Osteocyte (in vitro differentiated cells): Measurements from ENCODE around the gene LZTS2. TPM values are rescaled to one million over a fixed set of nuclear protein-coding genes. Genes with fewer than 3 reads are reported as not detected.
"Not testable (repeated sequence)": the region's sequence is repeated elsewhere in the genome, so short reads cannot be mapped to it uniquely, and the experiment has no call there.

ENCODE experiments used
- DNase-seq: peaks from one replicate; pipeline ENCODE4 v3.0.0; 2021; ENCODE audit warnings: mixed read lengths; ENCODE audit not compliant: unreplicated experiment; ENCODE audit errors: extremely low spot score
- H3K27ac Mint-ChIP-seq: one replicate; pipeline ENCODE4 v1.8.0; 2021; ENCODE audit warnings: mild to moderate bottlenecking, mixed read lengths; ENCODE audit not compliant: unreplicated experiment
- H3K27me3 Mint-ChIP-seq: one replicate; pipeline ENCODE4 v1.8.0; 2021; ENCODE audit warnings: mixed read lengths; ENCODE audit not compliant: unreplicated experiment
- H3K36me3 Mint-ChIP-seq: one replicate; pipeline ENCODE4 v1.8.0; 2021; ENCODE audit warnings: mixed read lengths; ENCODE audit not compliant: unreplicated experiment
- H3K4me1 Mint-ChIP-seq: one replicate; pipeline ENCODE4 v1.8.0; 2021; ENCODE audit warnings: mixed read lengths; ENCODE audit not compliant: unreplicated experiment
- H3K4me3 Mint-ChIP-seq: one replicate; pipeline ENCODE4 v1.8.0; 2021; ENCODE audit warnings: mild to moderate bottlenecking, moderate library complexity, mixed read lengths; ENCODE audit not compliant: unreplicated experiment
- H3K9me3 Mint-ChIP-seq: one replicate; pipeline ENCODE4 v1.8.0; 2021; ENCODE audit warnings: mixed read lengths; ENCODE audit not compliant: unreplicated experiment
- total RNA-seq: library from RNA; stranded (reverse); gene quantifications from 2 replicates; pipeline ENCODE4 v1.2.1, GENCODE V29; 2021
- TF ChIP-seq, protein P1 (sequence below): fragments of 200-600 bp; sonication (generic); IDR thresholded peaks from 2 replicates; pipeline ENCODE4 v1.5.0; 2021; ENCODE audit warnings: antibody characterized with exemption, mild to moderate bottlenecking, moderate library complexity

LZTS2 gene
- total RNA-seq, 1 donor from 2014 or later, result 72.1 TPM

DNA sequence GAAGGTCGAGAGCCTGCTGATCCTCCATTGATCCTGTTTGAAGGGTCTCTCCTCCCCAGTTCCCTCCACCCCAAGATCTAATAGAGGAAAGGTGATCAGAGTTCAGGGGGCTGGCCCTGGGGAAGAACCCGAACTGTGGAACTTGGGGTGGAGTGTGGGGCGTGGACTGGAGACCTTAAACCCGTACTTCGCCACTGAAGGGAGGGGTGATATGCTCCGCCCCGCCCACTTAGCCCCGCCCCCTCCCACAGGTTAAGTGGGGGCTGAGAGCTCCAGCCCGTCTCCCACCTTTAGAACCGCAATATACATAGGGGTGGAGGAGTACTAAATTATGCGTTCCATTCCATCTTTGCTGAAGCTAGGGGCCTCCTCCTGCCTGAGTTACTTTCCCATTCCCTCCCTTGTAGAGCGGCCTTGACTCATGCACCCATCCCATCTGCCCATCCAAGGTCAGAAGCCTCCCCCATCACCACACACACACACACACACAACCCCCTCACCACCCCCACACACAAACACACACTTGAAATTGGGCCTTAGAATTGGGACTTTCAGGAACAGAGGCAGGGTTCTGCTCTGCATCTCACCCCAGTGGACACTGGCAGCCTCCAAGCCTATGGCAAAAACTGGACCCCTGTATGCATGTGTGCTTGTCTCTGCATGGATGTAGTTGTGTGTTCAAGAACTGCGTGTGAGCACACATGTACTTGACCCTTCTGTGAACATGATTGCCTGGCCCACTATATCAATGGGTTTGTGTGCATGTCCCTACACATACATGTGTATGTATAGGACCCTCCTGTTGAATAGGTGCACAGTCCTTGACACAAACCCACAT lies 29.3 kb upstream of the LZTS2 start:
- H3K9me3 Mint-ChIP-seq, result no peaks in the 10 kb centered on the region
- H3K4me3 Mint-ChIP-seq, result peak overlapping the region; percentile 71
- peaks cover 11% of the 10 kb centered on the region for H3K4me1 Mint-ChIP-seq
- H3K27me3 Mint-ChIP-seq, result no peaks in the 10 kb centered on the region
- peak; percentile 70 for DNase-seq
- peaks cover 4% of the 10 kb centered on the region for H3K36me3 Mint-ChIP-seq
- TF ChIP-seq, protein P1, sequence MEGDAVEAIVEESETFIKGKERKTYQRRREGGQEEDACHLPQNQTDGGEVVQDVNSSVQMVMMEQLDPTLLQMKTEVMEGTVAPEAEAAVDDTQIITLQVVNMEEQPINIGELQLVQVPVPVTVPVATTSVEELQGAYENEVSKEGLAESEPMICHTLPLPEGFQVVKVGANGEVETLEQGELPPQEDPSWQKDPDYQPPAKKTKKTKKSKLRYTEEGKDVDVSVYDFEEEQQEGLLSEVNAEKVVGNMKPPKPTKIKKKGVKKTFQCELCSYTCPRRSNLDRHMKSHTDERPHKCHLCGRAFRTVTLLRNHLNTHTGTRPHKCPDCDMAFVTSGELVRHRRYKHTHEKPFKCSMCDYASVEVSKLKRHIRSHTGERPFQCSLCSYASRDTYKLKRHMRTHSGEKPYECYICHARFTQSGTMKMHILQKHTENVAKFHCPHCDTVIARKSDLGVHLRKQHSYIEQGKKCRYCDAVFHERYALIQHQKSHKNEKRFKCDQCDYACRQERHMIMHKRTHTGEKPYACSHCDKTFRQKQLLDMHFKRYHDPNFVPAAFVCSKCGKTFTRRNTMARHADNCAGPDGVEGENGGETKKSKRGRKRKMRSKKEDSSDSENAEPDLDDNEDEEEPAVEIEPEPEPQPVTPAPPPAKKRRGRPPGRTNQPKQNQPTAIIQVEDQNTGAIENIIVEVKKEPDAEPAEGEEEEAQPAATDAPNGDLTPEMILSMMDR, result no peak
- H3K27ac Mint-ChIP-seq, result no peak overlapping the region

DNA sequence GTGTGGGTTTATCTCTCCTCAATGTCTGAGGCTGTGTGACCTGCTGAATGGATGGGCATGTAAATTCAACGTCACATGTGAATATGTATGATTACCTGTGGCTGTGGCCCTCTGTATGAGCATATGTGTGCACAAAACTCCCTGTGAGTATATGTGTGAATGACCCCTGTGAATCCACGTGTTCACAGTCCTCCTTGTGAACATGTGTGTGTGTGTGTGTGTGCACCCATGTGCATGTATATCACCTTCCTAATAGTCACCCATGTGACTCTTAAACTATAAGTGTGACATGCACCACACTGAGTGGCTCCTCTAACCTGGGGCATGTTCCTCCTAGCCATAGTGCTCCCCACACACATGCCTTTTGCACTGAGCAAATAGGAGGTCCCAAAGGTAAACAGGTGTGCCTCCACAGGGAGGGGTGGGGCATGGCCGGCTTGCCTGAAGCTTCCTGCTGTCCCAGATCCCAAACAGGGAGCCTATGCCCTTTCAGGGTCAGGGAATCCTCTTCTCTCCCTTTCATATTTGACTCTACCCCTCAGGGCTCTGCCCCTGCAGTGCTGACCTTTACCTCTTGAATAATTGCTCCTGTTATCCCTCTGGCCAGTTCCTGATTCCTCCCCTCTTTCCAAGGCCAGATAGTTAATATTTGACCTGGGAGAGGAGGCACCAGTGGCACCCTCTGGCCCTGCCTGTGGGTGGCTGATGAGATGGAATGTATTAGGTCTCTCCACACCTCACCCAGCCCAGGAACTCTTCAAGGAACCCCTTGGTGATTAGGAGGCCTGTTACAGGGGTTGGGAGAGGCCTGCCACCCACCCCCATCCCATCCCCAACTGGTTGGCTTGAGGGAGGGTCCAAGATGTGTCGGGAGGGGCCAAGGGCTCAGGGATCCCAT lies 28.4 kb upstream of the LZTS2 start:
- H3K36me3 Mint-ChIP-seq, result no peaks in the 10 kb centered on the region
- H3K27me3 Mint-ChIP-seq, result no peaks in the 10 kb centered on the region
- no peak overlapping the region for H3K4me3 Mint-ChIP-seq
- DNase-seq, result no peak
- H3K9me3 Mint-ChIP-seq, result no peaks in the 10 kb centered on the region
- TF ChIP-seq, protein P1, result no peak
- peaks cover 11% of the 10 kb centered on the region for H3K4me1 Mint-ChIP-seq
- H3K27ac Mint-ChIP-seq, result no peak overlapping the region

DNA sequence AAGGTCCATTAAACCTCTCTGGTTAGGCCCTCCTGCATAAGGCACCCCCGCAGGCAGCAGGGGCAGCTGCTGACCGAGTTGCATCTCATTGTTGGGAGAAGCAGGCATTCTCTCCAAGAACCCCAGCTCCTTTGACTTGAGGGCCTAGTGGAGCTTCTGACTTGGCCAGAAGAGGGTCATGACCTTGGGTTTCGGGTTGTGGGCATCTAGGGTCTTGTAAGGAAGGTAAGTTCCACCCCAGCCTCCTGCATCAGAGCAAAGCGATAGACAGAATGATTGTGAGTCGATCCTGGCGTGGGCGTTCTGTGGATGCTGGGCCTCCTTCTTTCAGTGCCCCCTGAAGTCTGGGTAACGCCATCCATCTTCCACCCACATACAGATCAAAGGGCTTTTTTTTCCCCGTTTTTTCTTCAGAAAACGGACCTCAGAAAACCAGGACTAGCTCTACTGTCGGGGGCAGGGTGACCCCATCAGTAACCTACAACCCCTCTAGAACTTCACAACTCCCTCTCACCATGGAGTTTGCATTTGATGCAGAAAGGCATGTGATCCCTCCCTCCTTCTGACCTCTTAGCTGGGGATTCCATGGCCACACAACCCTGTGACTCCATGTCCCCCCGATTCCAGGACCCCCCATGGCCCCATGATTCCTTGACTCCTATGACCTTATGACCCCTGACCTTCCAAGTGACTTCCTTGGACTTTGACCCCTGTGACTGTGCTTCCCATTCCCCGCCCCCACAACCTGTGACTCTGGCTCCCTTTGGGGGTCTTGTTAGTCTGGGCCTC lies 27.3 kb upstream of the LZTS2 start:
- peaks cover 11% of the 10 kb centered on the region for H3K4me1 Mint-ChIP-seq
- H3K27me3 Mint-ChIP-seq, result no peaks in the 10 kb centered on the region
- H3K27ac Mint-ChIP-seq, result no peak overlapping the region
- TF ChIP-seq, protein P1, result no peak
- DNase-seq, result no peak
- no peaks in the 10 kb centered on the region for H3K9me3 Mint-ChIP-seq
- H3K4me3 Mint-ChIP-seq, result no peak overlapping the region
- H3K36me3 Mint-ChIP-seq, result no peaks in the 10 kb centered on the region

DNA sequence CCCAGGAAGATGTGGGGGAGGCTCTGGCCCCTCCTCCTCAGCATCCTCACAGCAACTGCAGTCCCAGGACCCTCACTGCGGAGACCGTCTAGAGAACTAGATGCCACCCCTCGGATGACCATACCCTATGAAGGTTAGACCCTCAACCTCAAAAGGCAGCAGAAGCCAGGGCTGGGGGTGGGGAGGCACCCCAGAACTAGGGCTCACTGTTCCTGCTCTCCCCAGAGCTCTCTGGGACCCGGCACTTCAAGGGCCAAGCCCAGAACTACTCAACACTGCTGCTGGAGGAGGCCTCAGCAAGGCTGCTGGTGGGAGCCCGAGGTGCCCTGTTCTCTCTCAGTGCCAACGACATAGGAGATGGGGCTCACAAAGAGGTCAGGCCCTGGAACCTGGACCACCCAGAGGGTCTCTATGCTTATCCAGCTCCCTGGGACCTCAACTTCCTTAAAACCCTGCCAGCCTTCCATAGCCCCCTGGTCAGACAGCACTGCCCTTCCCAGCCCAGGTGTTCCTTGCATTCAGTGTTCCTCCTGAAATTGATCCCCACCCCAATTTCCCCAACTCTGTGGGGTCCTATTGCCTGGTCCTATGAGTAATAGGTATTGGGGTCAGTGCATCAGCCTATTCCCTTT lies 26.6 kb upstream of the LZTS2 start:
- DNase-seq, result no peak
- no peaks in the 10 kb centered on the region for H3K9me3 Mint-ChIP-seq

DNA sequence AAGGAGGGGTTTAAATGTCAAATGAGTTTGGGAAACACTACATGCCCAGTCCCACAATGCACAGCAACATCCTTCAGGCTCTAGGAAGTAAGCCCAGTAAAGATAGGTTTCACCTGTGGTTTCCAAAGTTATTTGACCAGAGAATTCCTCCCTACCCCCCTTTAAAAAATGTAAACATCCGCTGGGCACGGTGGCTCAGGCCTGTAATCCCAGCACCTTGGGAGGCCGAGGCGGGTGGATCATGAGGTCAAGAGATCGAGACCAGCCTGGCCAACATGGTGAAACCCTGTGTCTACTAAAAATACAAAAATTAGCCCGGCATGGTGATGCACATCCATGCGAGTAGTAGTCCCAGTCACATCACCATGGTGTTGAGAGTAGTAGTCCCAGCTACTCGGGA lies 24.2 kb upstream of the LZTS2 start:
- H3K4me3 Mint-ChIP-seq, H3K27ac Mint-ChIP-seq, H3K9me3 Mint-ChIP-seq: not testable (repeated sequence)

More for the DNA sequence above, 26.6 kb upstream of the LZTS2 start:
- TF ChIP-seq, protein P1, result no peak
- Mint-ChIP-seq H3K4me3 (no peak overlapping the region), H3K4me1 (peaks cover 11% of the 10 kb centered on the region), H3K27ac (no peak overlapping the region), H3K36me3 (no peaks in the 10 kb centered on the region), H3K27me3 (no peaks in the 10 kb centered on the region)

More for the DNA sequence above, 24.2 kb upstream of the LZTS2 start:
- not testable (repeated sequence) for H3K36me3 Mint-ChIP-seq, H3K27me3 Mint-ChIP-seq, H3K4me1 Mint-ChIP-seq, DNase-seq
